Peyer's patch (tissue), 4 donors: Measurements from ENCODE around the gene PALMD.

Source experiments
- POLR2A ChIP-seq, 2 donors: fragments of 450-650 bp; IDR thresholded peaks; one replicate each; pipeline ENCODE4 v1.5.1; 2017; ENCODE audit warnings: antibody characterized with exemption in 2 of 2, mild to moderate bottlenecking in 2 of 2, moderate library complexity in 2 of 2
- TF ChIP-seq, protein P1 (sequence below), 6 experiments: fragments of 450-650 bp in 4 of 6; fragments of 200-600 bp in 2 of 6; sonication (generic) in 1 of 6; IDR thresholded peaks; one replicate each; pipeline ENCODE4 v1.5.1; 2017 to 2019; ENCODE audit warnings: antibody characterized with exemption in 6 of 6, mild to moderate bottlenecking in 3 of 6, moderate library complexity in 1 of 6

DNA sequence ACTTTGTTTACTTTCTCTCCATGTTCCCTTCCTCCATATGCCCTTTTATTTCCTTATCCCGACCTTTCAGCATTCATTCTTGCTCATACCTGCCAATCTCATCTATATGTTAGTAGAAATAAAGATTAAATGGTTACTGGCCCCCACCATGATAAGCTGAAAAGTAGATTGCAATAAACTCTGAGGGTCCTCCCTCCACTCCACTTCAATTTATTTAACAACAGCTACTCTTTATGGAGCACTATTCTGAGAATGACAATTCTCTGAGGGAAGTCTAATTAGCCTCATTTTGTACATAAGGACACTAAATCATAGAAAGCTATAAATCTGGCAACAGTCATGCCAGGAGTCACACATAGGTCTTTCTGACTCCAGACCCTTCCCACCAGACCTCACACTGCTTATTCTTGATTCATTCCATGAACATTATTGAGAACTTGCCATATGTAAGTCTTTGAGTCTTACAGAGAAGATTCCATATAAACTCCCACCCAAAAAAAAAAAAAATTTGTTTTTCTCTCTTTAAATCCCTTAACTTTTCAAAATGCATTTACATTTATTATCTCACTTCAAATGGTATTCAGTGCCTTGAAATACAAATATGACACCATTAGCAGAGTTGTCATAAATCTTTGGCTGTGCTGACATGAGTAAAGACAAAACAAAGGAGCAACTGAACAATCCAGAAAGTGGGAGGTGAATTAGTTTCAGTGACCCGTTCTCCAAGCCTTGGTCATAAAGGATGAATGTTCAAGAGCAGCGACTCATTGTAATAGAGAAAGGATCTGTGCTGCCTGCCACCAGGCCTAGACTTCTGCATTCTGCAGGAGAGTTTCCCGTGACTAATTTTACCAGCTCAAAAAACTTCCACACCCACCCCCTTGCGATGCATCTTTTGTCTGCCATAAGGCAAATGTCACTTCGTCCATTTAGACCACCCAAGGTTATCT is 28.5 kb downstream of the PALMD start:
- TF ChIP-seq, protein P1, sequence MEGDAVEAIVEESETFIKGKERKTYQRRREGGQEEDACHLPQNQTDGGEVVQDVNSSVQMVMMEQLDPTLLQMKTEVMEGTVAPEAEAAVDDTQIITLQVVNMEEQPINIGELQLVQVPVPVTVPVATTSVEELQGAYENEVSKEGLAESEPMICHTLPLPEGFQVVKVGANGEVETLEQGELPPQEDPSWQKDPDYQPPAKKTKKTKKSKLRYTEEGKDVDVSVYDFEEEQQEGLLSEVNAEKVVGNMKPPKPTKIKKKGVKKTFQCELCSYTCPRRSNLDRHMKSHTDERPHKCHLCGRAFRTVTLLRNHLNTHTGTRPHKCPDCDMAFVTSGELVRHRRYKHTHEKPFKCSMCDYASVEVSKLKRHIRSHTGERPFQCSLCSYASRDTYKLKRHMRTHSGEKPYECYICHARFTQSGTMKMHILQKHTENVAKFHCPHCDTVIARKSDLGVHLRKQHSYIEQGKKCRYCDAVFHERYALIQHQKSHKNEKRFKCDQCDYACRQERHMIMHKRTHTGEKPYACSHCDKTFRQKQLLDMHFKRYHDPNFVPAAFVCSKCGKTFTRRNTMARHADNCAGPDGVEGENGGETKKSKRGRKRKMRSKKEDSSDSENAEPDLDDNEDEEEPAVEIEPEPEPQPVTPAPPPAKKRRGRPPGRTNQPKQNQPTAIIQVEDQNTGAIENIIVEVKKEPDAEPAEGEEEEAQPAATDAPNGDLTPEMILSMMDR (IDR thresholded peaks at IDR 0.05): no peak
- TF ChIP-seq POLR2A (IDR thresholded peaks at IDR 0.05): no peak
